Amniotic stem cell (primary cell): ENCODE data around the gene PLEKHG4B.
"Not testable (repeated sequence)": the region's sequence is repeated elsewhere in the genome, so short reads cannot be mapped to it uniquely, and the experiment has no call there.

Experiments
- DNase-seq: peaks from one replicate; lab custom pipeline; 2025; lab: John Stamatoyannopoulos, UW

PLEKHG4B gene

GRCh38 chr5:187617-188451 is 95.9 kb downstream of the PLEKHG4B start:
- no peak for DNase-seq

DNA sequence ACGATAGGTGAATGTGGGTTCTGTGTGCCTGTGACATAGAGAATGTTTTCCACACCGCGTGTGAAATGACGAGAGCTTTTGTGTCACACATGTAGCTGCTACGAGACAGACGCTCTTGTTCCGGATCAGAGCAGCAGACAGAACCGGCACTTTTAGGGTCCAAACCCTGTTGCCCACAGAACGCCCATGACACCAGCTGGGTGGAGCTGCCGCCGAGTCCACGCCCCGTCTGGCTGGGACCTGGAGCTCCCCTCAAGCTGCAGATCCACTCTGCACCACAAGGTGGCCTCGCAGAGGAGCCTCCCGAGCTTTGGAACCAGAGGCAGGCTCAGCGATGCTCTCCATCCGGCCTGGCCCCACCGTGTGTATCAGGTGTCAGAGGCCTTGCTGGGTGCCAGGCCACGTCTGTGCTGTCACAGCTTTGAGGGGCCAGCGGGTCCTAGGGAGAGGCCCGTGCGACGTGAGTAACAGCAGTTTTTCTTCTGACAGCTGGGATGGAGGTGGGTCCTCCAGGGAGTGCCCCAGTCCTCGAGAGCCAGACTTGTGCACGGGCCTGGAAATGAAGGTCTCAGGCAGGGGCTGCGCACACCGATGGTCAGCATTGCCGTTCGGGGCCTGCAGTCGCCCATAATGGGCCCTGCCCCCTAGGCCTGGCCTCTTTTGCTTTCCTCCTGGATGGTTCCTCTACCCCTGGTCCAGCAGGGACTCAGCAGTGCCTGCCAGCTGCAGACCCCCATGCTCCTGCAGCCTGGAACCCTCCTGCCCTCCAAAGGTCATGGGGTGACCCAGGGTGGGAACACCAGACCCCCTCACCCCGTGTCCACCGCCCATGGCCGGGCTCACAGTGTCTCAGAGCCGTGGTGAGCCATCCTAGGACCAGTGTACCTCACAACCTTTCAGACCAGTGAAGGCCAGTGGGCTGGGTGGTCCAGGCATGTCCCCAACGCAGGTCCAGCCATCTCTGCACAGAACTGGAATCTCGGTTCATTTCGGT is 96.8 kb downstream of the PLEKHG4B start:
- peak; percentile 62 for DNase-seq

DNA sequence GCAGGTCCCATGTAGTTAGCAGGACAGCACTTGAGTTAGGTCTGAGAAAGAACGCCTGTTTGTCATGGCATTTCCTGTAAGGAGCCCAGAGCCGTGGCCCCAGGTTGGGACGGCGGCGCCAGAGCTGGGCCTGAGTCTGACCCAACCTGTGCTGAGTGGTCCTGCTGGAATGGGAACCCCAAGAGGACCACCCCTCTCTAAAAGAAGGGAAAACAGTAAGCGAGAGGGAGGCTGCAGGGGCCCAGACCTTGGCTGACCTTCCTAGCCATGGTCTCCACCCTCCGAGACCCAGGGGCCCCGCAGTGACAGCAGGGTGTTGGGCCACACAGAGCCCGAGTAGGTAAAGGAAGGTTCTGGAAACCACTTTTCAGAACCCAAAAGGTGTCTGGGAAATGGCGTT is 97.5 kb downstream of the PLEKHG4B start:
- no peak for DNase-seq

DNA sequence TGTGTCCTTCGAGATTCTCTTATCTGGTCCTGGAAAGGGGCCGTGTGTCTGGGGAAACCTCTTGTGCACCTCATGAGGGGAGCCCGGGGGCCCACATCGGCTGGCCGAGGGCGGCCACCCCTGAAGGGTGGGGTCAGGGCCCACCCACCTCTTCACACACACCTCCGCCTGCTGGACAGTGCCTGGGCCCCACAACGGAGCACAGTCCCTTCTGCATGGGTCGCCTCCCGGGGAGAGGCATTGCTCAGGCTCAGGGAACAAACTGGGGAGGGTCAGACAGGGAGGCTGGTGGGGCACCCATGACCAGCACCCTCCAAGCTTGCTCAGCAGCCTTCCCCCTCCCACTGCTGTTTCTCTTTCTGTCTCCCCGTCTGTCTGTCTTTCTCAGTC is 98.0 kb downstream of the PLEKHG4B start:
- no peak for DNase-seq

DNA sequence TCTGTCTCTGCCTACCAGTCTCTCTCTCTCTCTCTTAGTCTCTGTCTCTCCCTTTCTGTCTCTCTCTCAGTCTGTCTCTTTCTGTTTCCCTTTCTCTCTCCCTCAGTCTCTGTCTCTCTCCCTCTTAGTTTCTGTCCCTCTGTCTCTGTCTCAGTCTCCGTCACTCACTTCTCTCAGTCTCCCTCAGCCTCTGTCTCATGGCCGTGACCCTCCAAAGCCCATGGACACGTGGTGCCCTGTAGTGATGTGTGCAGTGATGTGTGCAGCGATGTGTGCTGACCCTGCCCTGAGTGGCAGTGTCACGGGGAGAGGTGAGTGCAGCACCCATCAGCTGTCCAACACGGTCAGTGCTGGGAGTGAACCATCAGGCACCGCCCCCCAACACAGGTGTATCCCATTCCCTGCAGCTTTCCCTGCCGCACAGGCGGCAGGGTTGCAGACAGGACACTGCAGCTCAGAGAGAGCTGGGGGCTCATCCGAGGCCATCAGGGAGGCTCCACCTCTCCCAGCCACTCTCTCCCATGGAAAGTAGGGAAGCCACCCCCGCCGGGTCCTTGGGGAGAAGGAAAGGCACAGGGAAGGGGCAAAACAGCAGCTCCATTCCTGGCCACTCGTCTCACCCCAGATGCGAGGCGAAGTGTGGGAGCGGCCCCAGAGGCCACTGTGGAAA is 98.5 kb downstream of the PLEKHG4B start:
- no peak for DNase-seq

DNA sequence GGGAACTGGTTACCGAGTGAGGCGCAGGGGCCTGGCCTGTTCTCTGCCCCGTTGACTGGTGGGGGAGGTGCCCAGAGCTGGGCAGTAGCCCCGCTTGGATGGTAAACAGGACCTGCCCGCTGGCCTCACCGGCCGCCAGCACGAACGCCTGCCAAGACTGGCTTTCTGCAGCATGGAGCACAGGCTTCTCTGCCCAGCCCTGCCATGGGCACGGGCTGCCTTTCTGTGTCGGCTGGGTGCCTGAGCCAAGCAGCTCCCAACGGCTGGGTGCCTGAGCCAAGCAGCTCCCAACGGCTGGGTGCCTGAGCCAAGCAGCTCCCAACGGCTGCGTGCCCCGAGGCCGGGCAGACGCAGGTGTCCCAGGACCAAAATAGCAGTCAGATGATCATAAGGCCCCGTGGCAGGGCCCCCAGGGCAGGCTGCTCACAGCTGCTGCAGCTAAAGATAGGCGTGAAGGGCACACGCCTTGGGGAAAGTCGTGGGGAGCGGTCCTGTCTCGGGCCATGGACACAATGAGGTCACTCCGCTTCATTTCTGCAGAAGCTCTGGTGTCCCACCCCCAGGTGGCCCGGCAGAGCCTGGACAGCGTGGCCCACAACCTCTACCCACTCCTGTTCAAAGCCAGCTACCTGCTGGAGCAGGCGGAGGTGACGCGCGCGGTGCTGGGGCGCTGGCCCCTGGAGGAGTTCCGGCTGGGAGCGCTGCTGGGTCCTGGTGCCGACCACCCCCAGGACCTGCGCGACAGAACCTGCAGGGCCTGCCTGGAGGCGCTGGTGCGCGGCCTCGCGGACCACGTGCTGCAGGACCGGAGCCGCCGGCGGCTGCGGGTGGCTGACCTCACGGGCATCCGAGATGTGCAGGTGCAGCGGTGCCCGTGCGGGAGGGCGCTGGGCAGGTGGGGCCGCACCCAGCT is 99.3 kb downstream of the PLEKHG4B start, which contains the start of gene LRRC14B:
LRRC14B (plus strand) TSS at position 460 of the 913 bp plus-strand sequence; CDS start at position 504, 44 bp downstream.
- no peak for DNase-seq

DNA sequence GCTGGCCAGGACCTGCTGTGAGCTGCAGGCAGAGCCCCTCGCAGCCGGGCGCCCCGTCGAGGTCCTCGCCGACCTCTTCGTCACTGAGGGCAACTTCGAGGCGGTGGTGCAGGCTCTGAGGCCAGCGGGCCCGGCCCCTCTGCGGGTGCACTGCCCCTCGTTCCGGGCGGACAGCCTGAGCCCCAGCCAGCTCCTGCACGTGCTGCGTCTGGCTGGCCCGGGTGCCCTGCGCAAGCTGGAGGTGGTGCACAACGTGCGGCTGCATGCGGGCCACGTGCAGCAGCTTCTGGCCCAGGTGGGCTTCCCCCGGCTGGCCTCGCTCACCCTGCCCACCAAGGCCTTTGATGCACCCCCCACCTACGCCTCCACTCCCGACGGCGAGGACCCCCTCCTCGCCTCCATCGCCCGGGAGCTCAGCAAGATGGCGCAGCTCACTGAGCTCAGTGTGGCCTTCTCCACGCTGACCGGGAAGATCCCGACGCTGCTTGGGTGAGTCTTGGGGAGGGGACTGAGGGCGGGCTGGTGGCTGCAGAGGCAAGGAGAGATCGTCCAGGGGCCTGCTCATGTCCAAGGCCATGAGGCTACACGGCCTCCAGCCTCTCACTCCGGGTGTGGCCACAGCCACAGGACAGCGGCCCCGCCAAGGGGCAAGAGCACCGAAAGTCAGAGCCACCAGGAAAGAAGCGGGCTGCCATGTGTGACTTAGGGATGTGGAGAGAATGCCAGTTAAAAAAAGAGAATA is 100.2 kb downstream of the PLEKHG4B start:
- DNase-seq, result no peak

DNA sequence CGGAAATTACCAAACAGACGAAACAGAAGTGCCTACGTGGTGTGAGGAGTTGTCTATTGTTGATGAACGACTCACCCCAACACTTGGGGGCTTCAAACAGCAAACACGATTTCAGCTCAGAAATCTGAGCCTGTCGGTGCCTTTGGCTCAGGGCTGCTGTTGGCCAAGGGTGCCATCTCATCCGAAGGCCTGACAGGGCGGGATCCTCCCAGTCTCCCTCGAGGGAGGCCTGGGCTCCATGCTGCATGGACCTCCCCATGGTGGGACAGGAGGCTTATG is 100.7 kb downstream of the PLEKHG4B start:
- DNase-seq, result no peak

DNA sequence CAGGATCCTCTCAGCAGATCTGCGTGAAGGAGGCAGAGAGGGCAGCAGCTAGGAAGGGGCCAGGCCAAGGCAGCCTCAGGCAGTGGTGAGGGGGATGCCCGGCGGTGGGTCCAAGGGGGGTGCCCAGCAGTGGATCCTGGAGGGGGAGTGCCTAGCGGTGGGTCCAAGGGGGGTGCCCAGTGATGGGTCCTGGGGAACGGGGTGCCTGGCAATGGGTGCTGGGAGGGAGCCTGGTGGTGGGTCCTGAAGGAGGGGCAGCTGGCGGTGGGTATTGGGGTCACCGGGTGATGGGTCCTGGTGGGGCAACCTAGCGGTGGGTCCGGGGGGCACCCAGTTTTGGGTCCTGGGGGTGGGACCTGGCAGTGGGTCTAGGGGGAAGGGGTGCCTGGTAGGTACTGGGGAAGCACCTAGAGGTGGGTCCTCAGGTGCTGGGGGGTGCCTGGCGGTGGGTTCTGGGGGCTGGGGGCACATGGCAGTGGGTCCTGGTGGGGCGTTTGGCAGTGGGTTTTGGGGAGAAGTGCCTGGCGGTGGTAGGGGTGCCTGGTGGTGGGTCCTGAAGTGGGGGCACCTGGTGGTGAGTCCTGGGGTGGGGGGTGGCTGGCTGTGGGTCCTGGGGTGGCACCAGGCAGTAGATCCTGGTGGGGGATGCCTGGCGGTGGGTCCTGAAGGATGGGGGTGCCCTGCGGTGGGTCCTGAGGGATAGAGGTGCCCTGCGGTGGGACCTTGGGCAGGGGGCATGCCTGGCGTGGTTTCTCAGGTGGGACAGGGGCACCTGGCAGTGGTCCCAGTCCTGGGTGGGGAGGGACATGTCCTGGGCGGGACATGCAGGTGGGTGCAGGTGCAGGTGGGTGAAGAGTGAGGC is 101.2 kb downstream of the PLEKHG4B start:
- DNase-seq, result no peak

DNA sequence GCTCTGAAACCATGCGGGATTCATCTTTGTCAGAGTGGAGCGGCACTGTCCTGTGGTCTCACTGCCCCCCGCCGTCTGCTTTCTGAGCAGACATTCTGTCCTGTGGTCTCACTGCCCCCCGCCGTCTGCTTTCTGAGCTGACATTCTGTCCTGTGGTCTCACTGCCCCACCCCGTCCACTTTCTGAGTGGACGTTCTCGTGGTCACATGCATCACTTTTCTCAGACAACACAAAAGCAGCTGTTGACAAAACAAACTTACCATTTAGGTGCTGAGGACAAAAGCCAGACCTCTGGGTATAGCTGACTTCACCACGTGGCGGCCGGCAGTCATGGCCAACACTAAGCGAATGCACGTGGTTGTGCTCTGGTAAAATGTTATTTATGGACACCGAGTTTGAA is 102.1 kb downstream of the PLEKHG4B start:
- no peak for DNase-seq

GRCh38 chr5:194603-195209 is 102.7 kb downstream of the PLEKHG4B start:
- DNase-seq, result no peak

DNA sequence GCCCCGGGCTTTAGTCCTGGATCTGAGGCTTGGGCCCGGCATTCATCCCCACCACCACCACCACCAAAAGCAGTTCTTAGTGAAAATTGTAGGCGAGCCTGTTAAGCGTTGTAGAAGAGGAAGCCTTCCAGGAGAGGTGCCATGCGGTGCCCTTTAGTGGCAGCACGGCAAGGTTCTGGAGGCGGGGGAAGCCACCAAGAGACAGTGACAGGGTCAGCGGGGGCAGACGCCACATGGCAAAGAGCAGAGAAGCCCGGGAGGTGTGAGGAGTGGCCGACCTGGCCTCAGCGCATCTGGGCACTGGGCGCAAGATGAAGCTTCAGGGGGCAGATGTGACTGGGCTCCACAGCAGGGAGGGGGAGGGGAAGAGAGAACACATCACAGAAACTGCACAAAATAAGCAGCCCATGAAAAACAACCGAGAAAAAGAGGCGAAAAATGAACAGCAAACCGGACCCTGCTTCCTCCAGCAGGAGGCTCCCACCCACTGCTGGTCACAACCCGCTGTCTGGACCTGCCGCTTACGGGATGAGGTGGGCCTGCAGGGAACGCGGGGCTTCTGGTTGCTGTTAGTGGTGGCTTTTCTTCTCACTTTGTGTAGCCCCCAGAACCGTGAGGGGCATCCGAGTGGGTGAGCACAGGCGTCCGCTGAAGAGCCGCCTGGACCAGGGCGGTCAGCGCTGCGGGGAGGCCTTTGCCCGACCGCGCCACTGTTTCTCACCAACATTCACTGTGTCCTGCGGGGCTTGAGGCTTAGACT is 103.6 kb downstream of the PLEKHG4B start:
- no peak for DNase-seq

GRCh38 chr5:196350-196749 is 104.4 kb downstream of the PLEKHG4B start:
- DNase-seq, result no peak

DNA sequence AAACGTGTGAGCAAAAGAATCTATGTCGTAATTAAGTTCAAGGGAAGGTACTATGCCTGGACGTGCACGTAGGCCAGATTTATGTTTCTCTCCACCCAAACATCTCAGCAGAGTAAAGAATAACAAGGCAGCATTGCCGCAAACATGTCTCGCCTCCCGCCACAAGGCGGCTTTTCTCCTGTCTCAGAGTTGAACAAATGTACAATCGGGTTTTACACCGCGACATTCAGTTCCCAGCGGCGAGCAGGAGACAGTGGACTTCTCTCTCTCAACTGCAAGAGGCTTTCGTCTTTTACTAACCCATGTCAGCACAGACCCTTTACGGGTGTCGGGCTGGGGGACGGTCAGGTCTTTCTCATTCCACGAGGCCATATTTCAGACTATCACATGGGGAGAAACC is 105.1 kb downstream of the PLEKHG4B start:
- not testable (repeated sequence) for DNase-seq

DNA sequence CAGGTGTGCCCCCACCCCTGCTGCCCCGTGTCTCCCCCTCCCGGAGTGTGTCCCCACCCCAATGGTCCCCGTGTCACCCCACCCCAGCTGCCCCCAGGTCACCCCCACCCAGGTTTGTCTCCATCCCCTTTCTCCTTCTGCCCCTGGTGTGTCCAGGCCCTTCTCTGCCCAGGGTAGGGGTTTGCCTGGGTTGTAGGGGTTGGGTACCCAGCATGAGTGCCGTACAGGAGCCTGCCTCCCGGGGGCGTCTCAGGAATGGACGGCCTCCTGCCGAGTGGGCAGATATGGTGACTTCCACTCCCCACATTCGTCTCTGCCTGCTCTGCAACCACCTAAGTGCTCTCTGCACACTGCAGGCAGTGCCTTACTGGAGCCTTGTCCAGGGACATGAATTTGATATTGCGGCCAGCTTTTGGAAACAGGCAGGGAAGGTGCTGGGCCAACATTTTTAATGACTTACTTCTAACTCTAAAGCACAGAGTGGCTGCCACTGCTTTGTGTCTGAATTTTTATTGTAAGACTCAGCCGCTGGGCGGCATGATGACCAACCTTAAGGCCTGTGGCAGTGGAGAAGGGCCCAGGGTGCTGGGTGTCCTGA is 106.0 kb downstream of the PLEKHG4B start:
- no peak for DNase-seq

DNA sequence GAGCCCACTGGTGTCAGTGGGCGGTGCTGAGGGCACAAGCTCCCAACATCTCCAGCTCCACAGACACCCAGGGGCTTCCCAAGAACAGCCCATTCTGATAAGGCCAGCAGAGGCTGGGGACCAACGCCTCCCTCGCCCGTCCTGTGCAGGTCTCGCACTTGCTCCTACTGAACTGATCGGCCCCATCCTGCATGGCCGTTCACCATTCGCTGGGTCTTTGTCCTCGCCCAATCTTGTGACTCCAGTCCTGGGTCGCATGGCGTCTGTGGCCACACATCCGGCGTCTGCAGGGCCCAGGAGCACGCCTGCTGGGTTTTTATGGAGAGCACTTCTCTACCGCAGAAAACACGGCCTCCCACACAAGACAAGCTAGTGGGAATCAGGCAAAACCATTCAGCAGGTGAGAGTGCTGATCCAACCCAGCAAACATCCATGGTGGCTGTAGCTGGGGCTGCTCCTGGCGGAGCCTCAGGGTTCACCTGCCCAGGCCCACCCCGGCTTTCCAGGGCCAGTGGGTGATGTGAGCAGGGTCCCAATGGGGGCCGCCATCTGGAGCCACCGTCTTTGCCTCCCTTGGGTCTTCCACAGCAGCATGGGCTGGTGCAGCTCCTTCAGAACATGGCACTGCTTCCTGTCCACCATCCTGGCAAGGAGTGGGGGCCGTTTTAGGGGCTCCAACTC is 106.7 kb downstream of the PLEKHG4B start:
- DNase-seq, result no peak

DNA sequence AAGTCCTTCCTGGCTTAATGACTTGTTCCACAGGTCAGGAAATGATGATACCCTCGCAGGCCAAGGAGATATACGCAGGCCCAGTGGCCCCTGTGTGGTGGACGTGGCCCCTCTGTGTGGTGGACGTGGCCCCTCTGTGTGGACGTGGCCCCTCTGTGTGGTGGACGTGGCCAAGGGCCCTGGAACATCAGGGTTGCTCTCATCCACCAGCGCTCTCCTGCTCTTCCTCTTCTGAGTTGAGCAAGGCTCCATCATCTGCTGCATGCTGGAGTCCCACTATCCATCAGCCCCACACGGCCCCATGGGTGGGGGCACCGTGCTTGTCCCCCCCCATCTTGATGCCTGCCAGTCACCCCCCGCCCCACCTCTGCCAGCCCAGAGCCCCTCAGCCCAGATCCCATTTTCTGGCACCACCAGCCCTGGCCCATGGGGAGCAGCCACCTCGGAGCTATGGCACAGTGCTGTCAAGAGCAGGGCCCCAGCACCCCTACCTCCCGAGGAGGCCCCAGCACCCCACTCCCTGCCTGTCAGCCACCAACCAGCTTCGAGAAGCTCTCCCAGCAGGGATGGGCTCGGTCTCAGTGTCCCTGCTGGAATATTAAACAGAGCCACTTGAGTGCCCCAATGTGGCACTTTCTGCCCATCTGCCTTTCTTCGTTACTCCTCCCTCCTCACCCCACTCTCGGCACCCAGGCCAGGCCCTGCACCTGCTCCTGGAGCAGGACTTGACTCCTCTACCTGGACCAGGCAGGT is 107.4 kb downstream of the PLEKHG4B start:
- no peak for DNase-seq
